Liver (tissue), 9 donors: ENCODE measurements around the gene GADD45GIP1. TPM values are rescaled to one million over a fixed set of nuclear protein-coding genes. Genes with fewer than 3 reads are reported as not detected.

Experiments used
- DNase-seq: peaks from one replicate; pipeline ENCODE4 v3.0.0-alpha.2; 2017; ENCODE audit warnings: low spot score
- H3K27ac ChIP-seq, 2 donors: one replicate each; pipeline ENCODE4 v1.7.0; 2013; ENCODE audit warnings: inconsistent platforms in 2 of 2, low read length in 2 of 2, control low read depth in 1 of 2, low read depth in 1 of 2, mild to moderate bottlenecking in 1 of 2
- H3K27me3 ChIP-seq, 4 donors: one replicate each; pipeline versions ENCODE4 v1.6.1 to v1.7.0; 2013; ENCODE audit warnings: low read length in 3 of 4, inconsistent platforms in 1 of 4, mild to moderate bottlenecking in 1 of 4, moderate library complexity in 1 of 4; ENCODE audit not compliant: control insufficient read depth in 4 of 4, insufficient read depth in 4 of 4
- H3K36me3 ChIP-seq, 4 donors: one replicate each; pipeline versions ENCODE4 v1.6.1 to v1.7.0; 2013; ENCODE audit warnings: low read length in 3 of 4, mild to moderate bottlenecking in 3 of 4, low read depth in 1 of 4, moderate library complexity in 1 of 4; ENCODE audit not compliant: control insufficient read depth in 4 of 4, insufficient read depth in 3 of 4
- H3K4me1 ChIP-seq, 4 donors: one replicate each; pipeline versions ENCODE4 v1.6.1 to v1.7.0; 2013; ENCODE audit warnings: low read length in 3 of 4, mild to moderate bottlenecking in 3 of 4, moderate library complexity in 1 of 4; ENCODE audit not compliant: control insufficient read depth in 4 of 4, insufficient read depth in 4 of 4
- H3K4me3 ChIP-seq, 3 donors: one replicate each; pipeline versions ENCODE4 v1.6.1 to v1.7.0; 2013; ENCODE audit warnings: low read length in 3 of 3, control low read depth in 1 of 3, low read depth in 1 of 3, mild to moderate bottlenecking in 1 of 3
- H3K9ac ChIP-seq, 2 donors: one replicate each; pipeline ENCODE4 v1.7.0; 2013; ENCODE audit warnings: low read length in 2 of 2, mild to moderate bottlenecking in 2 of 2, moderate library complexity in 2 of 2, control low read depth in 1 of 2, low read depth in 1 of 2
- H3K9me3 ChIP-seq, 4 donors: one replicate each; pipeline versions ENCODE4 v1.6.1 to v1.7.0; 2013; ENCODE audit warnings: low read length in 3 of 4; ENCODE audit not compliant: control insufficient read depth in 4 of 4
- ATF3 ChIP-seq: IDR thresholded peaks from 2 replicates; pipeline ENCODE4 v1.6.1; 2016; ENCODE audit warnings: antibody characterized with exemption
- CTCF ChIP-seq: fragments of 150-350 bp; IDR thresholded peaks from 2 replicates; pipeline ENCODE4 v1.5.1; 2017; ENCODE audit warnings: improper control_type of control experiment, low read depth, low read length; ENCODE audit not compliant: missing input control
- EGR1 ChIP-seq, 2 donors: IDR thresholded peaks; 2 replicates each; pipeline ENCODE4 v1.6.1; 2016 to 2018; ENCODE audit warnings: antibody characterized with exemption in 2 of 2, low read depth in 2 of 2
- FOXA1 ChIP-seq: IDR thresholded peaks from 2 replicates; pipeline ENCODE4 v1.6.1; 2016; ENCODE audit warnings: antibody characterized with exemption
- FOXA2 ChIP-seq: IDR thresholded peaks from 2 replicates; pipeline ENCODE4 v1.6.1; 2016; ENCODE audit warnings: antibody characterized with exemption
- HNF4A ChIP-seq, 2 donors: conservative IDR thresholded peaks; 2 replicates each; pipeline ENCODE4 v1.6.1; 2016; ENCODE audit warnings: antibody characterized with exemption in 2 of 2, mild to moderate bottlenecking in 2 of 2
- HNF4G ChIP-seq: IDR thresholded peaks from 2 replicates; pipeline ENCODE4 v1.6.1; 2016; ENCODE audit warnings: antibody characterized with exemption
- MAX ChIP-seq: IDR thresholded peaks from 2 replicates; pipeline ENCODE4 v1.6.1; 2016; ENCODE audit warnings: antibody characterized with exemption
- NR2F2 ChIP-seq: IDR thresholded peaks from 2 replicates; pipeline ENCODE4 v1.6.1; 2016; ENCODE audit warnings: antibody characterized with exemption
- REST ChIP-seq: IDR thresholded peaks from 2 replicates; pipeline ENCODE4 v1.6.1; 2016; ENCODE audit warnings: antibody characterized with exemption, mild to moderate bottlenecking
- RXRA ChIP-seq, 2 donors: IDR thresholded peaks; 2 replicates each; pipeline ENCODE4 v1.6.1; 2017 to 2018; ENCODE audit warnings: antibody characterized with exemption in 2 of 2, mild to moderate bottlenecking in 1 of 2
- SP1 ChIP-seq: IDR thresholded peaks from 2 replicates; pipeline ENCODE4 v1.6.1; 2018; ENCODE audit warnings: antibody characterized with exemption, mild to moderate bottlenecking
- TAF1 ChIP-seq: conservative IDR thresholded peaks from 2 replicates; pipeline ENCODE4 v1.6.1; 2016; ENCODE audit warnings: antibody characterized with exemption, mild to moderate bottlenecking
- YY1 ChIP-seq: IDR thresholded peaks from 2 replicates; pipeline ENCODE4 v1.6.1; 2016; ENCODE audit warnings: antibody characterized with exemption, mild to moderate bottlenecking
- ZBTB33 ChIP-seq: IDR thresholded peaks from 2 replicates; pipeline ENCODE4 v1.6.1; 2016; ENCODE audit warnings: antibody characterized with exemption
- WGBS: extraction: QIAGEN DNeasy Blood & Tissue Kit; methylation state at CpG from one replicate; pipeline ENCODE4 v1.1.7; 2013; 5-methylcytosine and 5-hydroxymethylcytosine counted together
- polyA plus RNA-seq, 2 donors: library from polyadenylated mRNA; stranded (reverse) in 1 of 2; unstranded in 1 of 2; fragments of 200-250 nt in 1 of 2; fragments of >200 nt in 1 of 2; fragmentation: Nextera tagmentation in 1 of 2; extraction: Ambion mirVana in 1 of 2; gene quantifications; one replicate each; pipeline versions ENCODE4 v1.2.1 to v1.2.3, GENCODE V29; 2013 to 2015
- total RNA-seq, 2 donors: library from RNA; depleted of rRNA; stranded (reverse); fragments of >200 nt; gene quantifications; one replicate each; pipeline ENCODE4 v1.2.3, GENCODE V29; 2014
- donor health status: healthy.
- donor health status: healthy.
- donor health status: healthy.
- donor health status: healthy.
- donor health status: healthy.

Gene GADD45GIP1
- total RNA-seq (10 to 100 TPM in 1 of 2 donors, 1 to 10 TPM in 1; 8.4 to 22.1 TPM), polyA plus RNA-seq (10 to 100 TPM; 23.6 to 54.2 TPM)

- Histone ChIP-seq H3K4me1 (peaks cover 5 to 18% (median 14%) of the 10 kb centered on the region in 4 donors), H3K9me3 (no peaks in the 10 kb centered on the region), H3K36me3 (peaks cover 0 to 15% (median 8%) of the 10 kb centered on the region in 4 donors), H3K27me3 (no peaks in the 10 kb centered on the region), H3K9ac (peak within 1 kb of the TSS; percentile 32 to 85), H3K27ac (peak within 1 kb of the TSS; percentile 80 to 89), H3K4me3 (peak within 1 kb of the TSS; percentile 51 to 99 (median 85))
- WGBS: 4% methylated on average over 84 of the region's 84 CpGs
- DNase-seq: peak; percentile 84
- TF ChIP-seq REST (peak; percentile 59), YY1 (peak; percentile 96), RXRA (IDR thresholded peaks at IDR 0.05) (peak in 1 of 2 donors; percentile 5), MAX (no peak), SP1 (no peak)
Measured at GRCh38 chr19:12956446-12957388, at the start of gene GADD45GIP1. TSS of gene GADD45GIP1 (minus strand) at chr19:12957223. CDS start at chr19:12957212, 11 bp downstream.

GRCh38 chr19:13005861-13006370, 48.9 kb upstream of the GADD45GIP1 start:
- no peak overlapping the region for H3K4me3 ChIP-seq
- H3K27ac ChIP-seq: no peak overlapping the region
- no peaks in the 10 kb centered on the region for H3K9me3 ChIP-seq
- H3K27me3 ChIP-seq: no peaks in the 10 kb centered on the region
- H3K4me1 ChIP-seq: peaks cover 38 to 69% (median 51%) of the 10 kb centered on the region in 4 donors
- no peak for TF ChIP-seq REST
- TF ChIP-seq ATF3: no peak
- no peak for TF ChIP-seq MAX
- no peak for TF ChIP-seq HNF4G
- TF ChIP-seq CTCF: no peak
- TF ChIP-seq SP1: no peak
- no peak for TF ChIP-seq RXRA (IDR thresholded peaks at IDR 0.05)
- no peak for TF ChIP-seq TAF1
- no peak for TF ChIP-seq ZBTB33
- TF ChIP-seq FOXA2: no peak
- TF ChIP-seq YY1: no peak
- no peak for TF ChIP-seq FOXA1
- no peak for TF ChIP-seq NR2F2
- no peak for TF ChIP-seq EGR1 (IDR thresholded peaks at IDR 0.05; ENCODE audit: low read depth in 2 of 2)
- TF ChIP-seq HNF4A (conservative IDR thresholded peaks at IDR 0.05): no peak
- no peaks in the 10 kb centered on the region for H3K36me3 ChIP-seq
- WGBS: 54% methylated on average over 12 of the region's 12 CpGs
- DNase-seq: no peak
- H3K9ac ChIP-seq: no peak overlapping the region
